SKM-1 (cell line): ENCODE measurements around the gene LRRC4C.

Experiments used
- DNase-seq: peaks from one replicate; lab custom pipeline; 2025; ENCODE audit not compliant: unreplicated experiment; lab: John Stamatoyannopoulos, UW

LRRC4C gene

GRCh38 chr11:40132912-40133311 lies 1326.5 kb downstream of the LRRC4C start:
- no peak for DNase-seq

DNA sequence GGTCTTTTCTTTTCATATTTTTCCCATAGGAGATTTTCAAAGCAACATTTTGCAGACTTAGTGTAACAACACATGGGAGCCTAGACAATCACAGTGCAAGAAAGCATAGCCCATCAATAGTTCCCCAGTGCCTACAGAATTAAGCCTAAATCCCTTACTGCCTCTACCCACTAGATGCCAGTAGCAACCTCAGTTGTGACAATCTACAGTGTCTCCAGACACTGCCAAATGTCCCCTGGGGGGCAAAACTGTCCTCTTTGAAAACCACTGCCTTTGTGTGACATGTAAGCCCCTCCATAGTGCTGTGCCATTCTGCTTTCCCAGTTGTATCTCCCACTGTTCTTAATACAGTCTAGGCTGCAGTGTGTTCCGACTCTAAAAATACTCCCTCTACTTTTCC lies 1329.0 kb downstream of the LRRC4C start:
- DNase-seq: no peak

GRCh38 chr11:40129266-40129665 lies 1330.2 kb downstream of the LRRC4C start:
- peak; percentile 12 for DNase-seq

- DNase-seq: no peak
Observed at GRCh38 chr11:40125054-40125453, 1334.4 kb downstream of the LRRC4C start.

GRCh38 chr11:40119661-40120060 lies 1339.8 kb downstream of the LRRC4C start:
- no peak for DNase-seq

DNA sequence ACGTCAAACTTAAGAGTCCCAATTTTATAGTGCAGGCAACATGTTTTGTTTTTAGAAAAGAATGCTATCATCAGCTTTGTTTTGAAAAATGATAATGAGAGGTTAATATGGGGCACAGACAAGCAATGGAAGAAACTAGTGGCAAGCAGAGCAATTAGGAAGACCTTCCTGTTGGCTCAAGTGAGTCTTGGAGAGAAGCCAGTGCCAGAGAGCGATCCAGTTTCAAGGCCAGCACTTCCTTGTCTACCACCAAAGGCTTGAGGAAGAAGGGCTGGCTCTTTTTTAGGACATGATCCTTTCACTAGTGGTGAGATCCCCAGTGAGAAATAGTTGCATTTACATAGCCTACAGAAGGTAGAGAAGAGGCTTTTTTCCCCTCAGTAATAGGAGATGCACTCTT lies 1340.7 kb downstream of the LRRC4C start:
- no peak for DNase-seq

DNA sequence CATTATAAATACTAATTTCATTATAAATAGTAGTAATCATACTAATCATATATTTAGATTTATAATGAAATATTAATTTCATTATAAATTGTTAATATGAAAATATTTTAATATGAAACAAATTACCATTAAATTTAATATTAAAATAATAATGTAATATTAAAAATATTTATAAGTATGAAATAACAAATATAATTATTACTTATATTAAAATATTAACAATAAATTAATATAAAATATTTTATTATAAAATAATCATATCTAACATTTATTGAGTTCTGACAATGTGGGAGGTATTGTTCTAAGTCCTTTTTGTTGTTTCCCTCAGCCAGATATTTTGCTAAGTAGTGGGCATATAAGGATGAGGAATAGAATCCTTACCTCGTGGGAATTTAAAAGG lies 1341.4 kb downstream of the LRRC4C start:
- DNase-seq: no peak

GRCh38 chr11:40104941-40105550 lies 1354.4 kb downstream of the LRRC4C start:
- no peak for DNase-seq

DNA sequence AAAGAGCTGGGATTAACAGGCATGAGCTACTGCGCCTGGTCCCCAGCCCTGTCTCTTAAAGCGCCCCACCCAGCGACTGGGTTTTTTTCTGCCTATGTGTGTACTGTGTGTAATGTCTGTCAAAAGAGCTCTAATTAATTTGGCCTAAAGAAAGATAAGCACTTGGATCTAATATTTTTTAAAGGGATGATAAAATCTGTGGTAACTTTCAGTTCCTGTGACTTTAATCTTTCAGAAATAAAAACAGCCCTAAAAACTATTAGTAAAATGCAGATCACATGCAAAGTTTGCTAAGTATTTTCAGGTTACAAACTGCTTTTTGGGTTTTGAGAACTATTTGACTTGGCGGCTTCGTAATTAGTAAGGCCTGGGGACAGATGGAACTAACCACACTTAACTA lies 1358.7 kb downstream of the LRRC4C start:
- no peak for DNase-seq

DNA sequence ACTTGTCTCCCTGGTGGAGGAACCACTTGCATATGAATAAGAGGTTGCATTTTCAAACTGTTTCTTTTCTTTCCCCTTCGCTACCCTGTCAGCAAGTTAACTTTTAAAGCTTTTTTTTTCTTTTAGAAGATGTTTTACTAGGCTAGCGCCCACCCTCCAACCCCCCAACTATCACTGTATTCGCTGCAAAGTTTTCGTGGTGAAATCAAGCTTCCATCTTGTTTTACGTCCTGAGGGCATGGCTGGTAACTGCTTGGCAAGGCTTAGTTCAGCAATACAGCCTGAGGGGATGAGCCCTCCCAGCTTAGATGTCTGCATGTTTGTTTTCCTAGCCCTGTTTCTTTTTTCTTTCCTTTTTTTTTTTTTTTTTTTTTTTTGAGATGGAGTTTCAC lies 1359.3 kb downstream of the LRRC4C start:
- no peak for DNase-seq

- no peak for DNase-seq
Observed at GRCh38 chr11:40099426-40100161, 1359.9 kb downstream of the LRRC4C start.

DNA sequence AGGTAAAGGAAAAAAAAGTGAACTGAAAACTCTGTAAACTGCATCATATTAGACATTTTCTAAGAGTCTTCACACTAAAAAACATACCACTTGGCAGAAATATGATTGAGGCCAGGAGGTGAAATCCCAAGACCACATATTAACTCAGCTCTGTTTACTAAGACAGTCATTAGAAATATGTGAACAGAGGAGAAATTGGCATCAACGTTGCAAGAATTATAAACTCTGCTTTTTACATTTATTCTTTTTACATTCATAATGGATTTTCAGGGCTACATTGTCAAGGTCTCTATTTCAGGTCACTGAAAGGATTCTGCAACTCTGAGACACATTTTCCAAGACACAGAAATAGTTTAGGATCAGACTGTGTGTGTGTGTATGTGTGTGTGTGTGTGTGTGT lies 1364.0 kb downstream of the LRRC4C start:
- DNase-seq: no peak

- DNase-seq: no peak
Observed at GRCh38 chr11:40094954-40095353, 1364.5 kb downstream of the LRRC4C start.

- DNase-seq: no peak
Observed at GRCh38 chr11:40080434-40080833, 1379.0 kb downstream of the LRRC4C start.
